GM12891 (cell line): Measurements from ENCODE around the gene ZC3H18.

ENCODE experiments used
- PAX5 ChIP-seq: IDR thresholded peaks from 2 replicates; pipeline ENCODE4 v1.6.1; 2011; ENCODE audit warnings: low read length, moderate library complexity, mild to moderate bottlenecking; ENCODE audit not compliant: insufficient read depth, severe bottlenecking
- POLR2A ChIP-seq: IDR thresholded peaks from 2 replicates; pipeline ENCODE4 v1.6.1; 2011; ENCODE audit warnings: low read depth, low read length, control low read depth
- POLR2AphosphoS5 ChIP-seq: IDR thresholded peaks from 2 replicates; pipeline ENCODE4 v1.6.1; 2011; ENCODE audit warnings: low read depth, low read length, control low read depth
- POU2F2 ChIP-seq: IDR thresholded peaks from 2 replicates; pipeline ENCODE4 v1.6.1; 2011; ENCODE audit warnings: low read depth, mild to moderate bottlenecking, control low read depth, low read length, moderate library complexity
- SPI1 ChIP-seq: IDR thresholded peaks from 2 replicates; pipeline ENCODE4 v1.6.1; 2011; ENCODE audit warnings: low read depth, low read length, control low read depth
- TAF1 ChIP-seq: IDR thresholded peaks from 2 replicates; pipeline ENCODE4 v1.6.1; 2011; ENCODE audit warnings: low read depth, low read length, control low read depth

DNA sequence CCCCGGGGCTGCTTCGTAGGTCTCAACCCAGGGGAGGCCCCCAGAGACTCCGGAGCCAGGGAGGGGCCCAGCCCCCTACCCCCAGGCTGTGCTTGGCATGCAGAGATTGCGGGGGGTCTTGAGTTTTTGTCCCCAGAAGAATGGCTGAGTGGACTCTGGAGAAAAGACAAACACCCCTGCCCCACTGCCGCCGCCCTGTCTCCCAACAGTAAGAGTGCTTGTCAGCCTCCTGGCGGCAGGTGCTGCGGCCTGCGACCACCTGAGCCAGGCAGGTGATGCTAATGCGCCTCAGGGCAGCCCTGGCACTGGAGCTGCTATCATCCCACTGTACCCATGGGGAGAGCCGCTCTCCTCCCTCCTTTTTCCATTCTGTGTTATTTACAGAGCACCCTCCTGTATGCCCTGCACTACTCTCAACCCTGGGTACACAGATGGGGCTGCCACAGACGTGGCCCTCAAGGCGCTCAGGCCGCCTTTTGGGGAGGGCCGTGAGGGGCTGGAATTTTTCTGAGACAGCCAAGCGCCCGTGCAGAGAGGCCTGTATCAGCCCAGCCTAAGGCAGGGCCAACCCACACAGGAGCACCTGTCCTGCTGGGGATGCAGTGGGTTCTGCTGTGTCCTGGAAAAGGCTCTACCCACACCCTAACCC, 65.6 kb downstream of the ZC3H18 start:
- no peak for TF ChIP-seq PAX5
- TF ChIP-seq POLR2A, result no peak
- TF ChIP-seq POLR2AphosphoS5, result no peak
- TF ChIP-seq TAF1, result no peak
- TF ChIP-seq SPI1, result no peak
- TF ChIP-seq POU2F2, result no peak
